K562 (cell line): Measurements from ENCODE around the gene BMP6. TPM values are rescaled to one million over a fixed set of nuclear protein-coding genes. Genes with fewer than 3 reads are reported as not detected.

Experiments used
- ATAC-seq: fragments of 200-7000 bp; cut with Tn5 transposase; 3 replicates; pipeline ENCODE4 v1.9.1; 2020; ENCODE audit warnings: moderate library complexity
- BruUV-seq: library from RNA; stranded (reverse); fragments of 400-500 nt; replicated peaks from 2 replicates; lab custom pipeline; 2021; lab: Mats Ljungman, UMichigan
- CTCF ChIA-PET: fragments of 300-600 bp; formaldehyde crosslinking; extraction: SDS; loops from one replicate; lab custom pipeline; 2021; ENCODE audit warnings: low intra/inter-chr PET ratio; lab: Yijun Ruan, JAX
- POLR2A ChIA-PET: fragments of 300-600, 350-650 bp; sonication (Branson Sonifier 250); formaldehyde crosslinking; extraction: SDS; loops from one replicate; lab custom pipeline; 2021; ENCODE audit warnings: antibody characterized with exemption, inconsistent platforms; lab: Yijun Ruan, JAX
- DNase-seq, 4 experiments: peaks; one replicate each; pipeline versions ENCODE4 v3.0.0 to v3.0.0-alpha.2; 2011 to 2018; ENCODE audit warnings: low spot score in 3 of 4, mixed read lengths in 3 of 4; ENCODE audit errors: extremely low read depth in 1 of 4
- FAIRE-seq: peaks from 2 replicates; lab custom pipeline; 2011; peaks lifted over from hg19 to GRCh38; lab: Jason Lieb, UNC
- H2AFZ ChIP-seq: 2 replicates; pipeline ENCODE4 v1.6.0; 2011; ENCODE audit warnings: low read depth, low read length, control low read depth, inconsistent platforms
- H3K27ac ChIP-seq: fragments of 200-600 bp; 3 replicates; pipeline ENCODE4 v1.8.0; 2011; ENCODE audit warnings: low read depth, mild to moderate bottlenecking, control low read depth, inconsistent platforms, low read length, moderate library complexity, mixed read lengths; ENCODE audit errors: extremely low read depth
- H3K27me3 ChIP-seq, 2 experiments: fragments of 300-600 bp in 1 of 2; 2 replicates in 1 of 2; 3 replicates in 1 of 2; pipeline versions ENCODE4 v1.6.0 to v1.8.0; 2011; ENCODE audit warnings: inconsistent platforms in 2 of 2, low read length in 2 of 2, mild to moderate bottlenecking in 1 of 2, mixed read lengths in 1 of 2, moderate library complexity in 1 of 2; ENCODE audit not compliant: control insufficient read depth in 2 of 2, insufficient read depth in 2 of 2
- H3K36me3 ChIP-seq: fragments of 300-600 bp; 3 replicates; pipeline ENCODE4 v1.8.0; 2011; ENCODE audit warnings: mild to moderate bottlenecking, low read length, inconsistent platforms; ENCODE audit not compliant: control insufficient read depth, insufficient read depth
- H3K4me1 ChIP-seq, 2 experiments: fragments of 200-600 bp in 1 of 2; replicated peaks in 1 of 2; 2 replicates in 1 of 2; 3 replicates in 1 of 2; pipeline versions ENCODE4 v1.5.1 to v1.8.0; 2011; ENCODE audit warnings: inconsistent platforms in 2 of 2, low read length in 2 of 2, mild to moderate bottlenecking in 1 of 2, mixed read lengths in 1 of 2, moderate library complexity in 1 of 2; ENCODE audit not compliant: control insufficient read depth in 2 of 2, insufficient read depth in 2 of 2
- H3K4me2 ChIP-seq: 2 replicates; pipeline ENCODE4 v1.6.1; 2011; ENCODE audit warnings: low read length, control low read depth, inconsistent platforms, mixed read lengths; ENCODE audit not compliant: insufficient read depth
- H3K4me3 ChIP-seq: fragments of 200-600 bp; sonication (generic), shearing (Covaris generic); 2 replicates; pipeline ENCODE4 v1.5.1; 2016; ENCODE audit warnings: control low read depth, inconsistent platforms
- H3K79me2 ChIP-seq: fragments of 200-600 bp; 3 replicates; pipeline ENCODE4 v1.8.0; 2011; ENCODE audit warnings: low read length, inconsistent platforms; ENCODE audit not compliant: control insufficient read depth, insufficient read depth
- H3K9ac ChIP-seq, 2 experiments: 2 replicates each; pipeline versions ENCODE4 v1.6.0 to v1.6.1; 2011; ENCODE audit warnings: low read depth in 2 of 2, low read length in 2 of 2, control low read depth in 1 of 2, inconsistent platforms in 1 of 2, mild to moderate bottlenecking in 1 of 2, mixed read lengths in 1 of 2; ENCODE audit not compliant: insufficient read depth in 1 of 2
- H3K9me1 ChIP-seq: one replicate; pipeline ENCODE4 v1.6.0; 2011; ENCODE audit warnings: inconsistent platforms, mild to moderate bottlenecking, low read length, moderate library complexity; ENCODE audit not compliant: control insufficient read depth, insufficient read depth
- H3K9me3 ChIP-seq: replicated peaks from 2 replicates; pipeline ENCODE4 v1.5.1; 2011; ENCODE audit warnings: low read depth, low read length, inconsistent platforms; ENCODE audit not compliant: control insufficient read depth, insufficient read depth
- H4K20me1 ChIP-seq: replicated peaks from 2 replicates; pipeline ENCODE4 v1.6.1; 2011; ENCODE audit warnings: low read length, inconsistent platforms, mixed read lengths; ENCODE audit not compliant: control insufficient read depth, insufficient read depth
- EGR1 ChIP-seq: fragments of 450-650 bp; conservative IDR thresholded peaks from 2 replicates; pipeline ENCODE4 v1.6.1; 2017; ENCODE audit warnings: mild to moderate bottlenecking
- FOSL1 ChIP-seq: fragments of 200-800 bp; sonication (Bioruptor generic); conservative IDR thresholded peaks from 2 replicates; pipeline ENCODE4 v1.6.1; 2016; ENCODE audit warnings: missing genetic modification characterization, missing compliant biosample characterization
- TEAD1 ChIP-seq, 2 experiments: fragments of 450-650 bp in 1 of 2; sonication (generic) in 1 of 2; formaldehyde crosslinking; IDR thresholded peaks; 2 replicates each; pipeline versions ENCODE4 v1.4.0 to v1.8.0; 2020 to 2022; ENCODE audit warnings: mild to moderate bottlenecking in 2 of 2, missing genetic modification reagents in 1 of 2
- ZBTB7A ChIP-seq: IDR thresholded peaks from 2 replicates; pipeline ENCODE4 v1.6.1; 2011; ENCODE audit warnings: low read depth, mild to moderate bottlenecking, low read length, moderate library complexity, borderline replicate concordance; ENCODE audit not compliant: control insufficient read depth
- WGBS: fragments of 100-300 bp; shearing (Covaris generic); methylation state at CpG from one replicate; pipeline ENCODE4 v1.1.6; 2016; ENCODE audit warnings: low coverage, mixed read lengths; ENCODE audit not compliant: insufficient coverage; ENCODE audit errors: missing lambda C conversion rate; 5-methylcytosine and 5-hydroxymethylcytosine counted together
- in situ Hi-C: fragments of 300-500 bp; cut with MboI; formaldehyde crosslinking; loops from 4 replicates; pipeline ENCODE4 v1.15.0; 2018; ENCODE audit warnings: inconsistent platforms, mixed read lengths
- intact Hi-C: fragments of 100-400 bp; cut with micrococcal nuclease; formaldehyde crosslinking; loops from 2 replicates; pipeline ENCODE4 v1.14.2; 2022
- polyA plus RNA-seq, 8 experiments: library from polyadenylated mRNA; depleted of rRNA in 4 of 8; stranded (reverse) in 5 of 8; unstranded in 3 of 8; fragments of >200 nt; fragmentation: Nextera tagmentation in 2 of 8; fragmentation: Illumina TruSeq in 1 of 8; extraction: Ambion mirVana in 2 of 8; extraction: Trizol in 1 of 8; gene quantifications; 2 replicates each; pipeline versions ENCODE4 v1.2.1 to v1.2.3, GENCODE V29; 2011 to 2014; ENCODE audit warnings: inconsistent platforms in 1 of 8, missing spikeins in 1 of 8
- total RNA-seq, 7 experiments: library from RNA; depleted of rRNA in 6 of 7; stranded (reverse); fragments of >200 nt in 6 of 7; fragmentation: Illumina TruSeq in 2 of 7; extraction: Trizol in 2 of 7; gene quantifications; 2 replicates each; pipeline versions ENCODE4 v1.2.1 to v1.2.3, GENCODE V29; 2011 to 2021; ENCODE audit warnings: low replicate concordance in 1 of 7
- TF ChIP-seq, protein P1 (sequence below): fragments of 450-650 bp; IDR thresholded peaks from 2 replicates; pipeline ENCODE4 v1.6.1; 2016

Gene BMP6
- total and polyA plus RNA-seq, 9 of the 15 experiments (the other 6 are each of a cell fraction or from before 2014, with no cell fraction given) = 0.01 to 0.13 (median 0.06) TPM; not detected in 3

DNA sequence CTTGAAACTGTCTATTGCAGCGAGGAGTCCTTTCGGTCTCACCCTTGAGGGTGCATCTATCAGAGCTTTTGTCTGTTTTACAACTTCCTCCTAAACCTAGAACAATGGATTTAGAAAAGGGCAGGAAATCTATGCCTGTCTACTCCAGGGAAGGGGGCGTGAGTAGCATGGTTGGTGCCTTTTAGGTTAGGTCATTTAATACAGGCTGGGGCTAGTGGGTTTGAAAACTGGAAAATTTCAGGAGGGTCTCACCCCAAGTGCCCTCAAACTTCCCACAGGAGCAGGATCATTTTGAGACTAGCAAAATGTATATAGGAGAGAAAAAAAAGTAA lies 33.5 kb upstream of the BMP6 start:
- FAIRE-seq (no peak), DNase-seq (no peak), ATAC-seq (peak; percentile 17)
- intact Hi-C loops (no loop called here), in situ Hi-C loops (no loop called here)
- WGBS = 15% methylated on average over 3 of the region's 3 CpGs
- TF ChIP-seq EGR1 = 0 out of 2 replicates have a peak, but pooled peaks have one; percentile 14
- peak; percentile 39; the same call in 1 of the 2 replicates for TF ChIP-seq ZBTB7A
- TF ChIP-seq FOSL1 (tag) = peak; percentile 53; the same call in 1 of the 2 replicates
- TF ChIP-seq, protein P1, sequence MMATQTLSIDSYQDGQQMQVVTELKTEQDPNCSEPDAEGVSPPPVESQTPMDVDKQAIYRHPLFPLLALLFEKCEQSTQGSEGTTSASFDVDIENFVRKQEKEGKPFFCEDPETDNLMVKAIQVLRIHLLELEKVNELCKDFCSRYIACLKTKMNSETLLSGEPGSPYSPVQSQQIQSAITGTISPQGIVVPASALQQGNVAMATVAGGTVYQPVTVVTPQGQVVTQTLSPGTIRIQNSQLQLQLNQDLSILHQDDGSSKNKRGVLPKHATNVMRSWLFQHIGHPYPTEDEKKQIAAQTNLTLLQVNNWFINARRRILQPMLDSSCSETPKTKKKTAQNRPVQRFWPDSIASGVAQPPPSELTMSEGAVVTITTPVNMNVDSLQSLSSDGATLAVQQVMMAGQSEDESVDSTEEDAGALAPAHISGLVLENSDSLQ = no peak
- TF ChIP-seq TEAD1 (CRISPR knock-in tag; IDR thresholded peaks at IDR 0.05) = no peak
- H3K27me3 ChIP-seq = peaks cover 0 to 4% of the 10 kb centered on the region in 2 experiments; a peak in 2 of 5 replicates
- ChIA-PET CTCF (no interaction called here), POLR2A (interaction anchor here (0.6 to 0.7 kb wide), 2 partner anchors 469 to 546 kb away, joined by 3 to 4 read pairs; no protein-coding TSS in a partner anchor)
- peak overlapping the region; percentile 76 for H3K4me2 ChIP-seq
- H3K79me2 ChIP-seq = no peaks in the 10 kb centered on the region
- peak overlapping the region in 1 of 2 experiments; percentile 37; a peak in 1 of 4 replicates for H3K9ac ChIP-seq
- H2AFZ ChIP-seq = peak overlapping the region; percentile 81
- BruUV-seq = no TSS peak
- no peaks in the 10 kb centered on the region for H3K9me3 ChIP-seq
- no peak overlapping the region; the same call in 1 of the 2 replicates for H3K4me3 ChIP-seq
- H3K4me1 ChIP-seq = peaks cover 24 to 36% of the 10 kb centered on the region in 2 experiments
- H4K20me1 ChIP-seq = no peaks in the 10 kb centered on the region
- peak overlapping the region; percentile 46; the same call in 2 of the 3 replicates for H3K27ac ChIP-seq
- no peaks in the 10 kb centered on the region for H3K36me3 ChIP-seq
- no peaks in the 10 kb centered on the region for H3K9me1 ChIP-seq
